HCT116 (cell line): Measurements from ENCODE around the gene GOLT1A. TPM values are rescaled to one million over a fixed set of nuclear protein-coding genes. Genes with fewer than 3 reads are reported as not detected.

Source experiments
- ATAC-seq: fragments of 200-7000 bp; cut with Tn5 transposase; 2 replicates; pipeline ENCODE4 v1.9.1; 2020; ENCODE audit warnings: mild to moderate bottlenecking, moderate library complexity
- BruUV-seq: library from RNA; stranded (reverse); fragments of 400-500 nt; replicated peaks from 2 replicates; lab custom pipeline; 2021; lab: Mats Ljungman, UMichigan
- CTCF ChIA-PET: fragments of 300-600 bp; sonication (Branson Sonifier 250); formaldehyde crosslinking; loops from one replicate; lab custom pipeline; 2021; ENCODE audit warnings: antibody characterized with exemption; lab: Charles Lee
- POLR2A ChIA-PET: fragments of 300-600, 350-600 bp; sonication (Branson Sonifier 250); formaldehyde crosslinking; loops from one replicate; lab custom pipeline; 2021; ENCODE audit warnings: antibody characterized with exemption; lab: Charles Lee
- RAD21 ChIA-PET, 2 experiments: fragments of 300-600 bp; sonication (Branson Sonifier 250); formaldehyde crosslinking; loops; one replicate each; lab custom pipeline; 2023; ENCODE audit warnings: low total read pairs in 2 of 2; ENCODE audit not compliant: uncharacterized antibody in 2 of 2, unreplicated experiment in 2 of 2, low non-redundant PET in 1 of 2; lab: Charles Lee
- DNase-seq: peaks from one replicate; pipeline ENCODE4 v3.0.0-alpha.2; 2010; ENCODE audit warnings: low read depth, low spot score
- H2AFZ ChIP-seq: fragments of 200-600 bp; shearing (Covaris generic), sonication (generic); 2 replicates; pipeline ENCODE4 v1.6.1; 2017; ENCODE audit warnings: low read depth, mixed run types, mixed read lengths, antibody characterized with exemption, low read length; ENCODE audit not compliant: poor library complexity, severe bottlenecking
- H3K27ac ChIP-seq: 2 replicates; pipeline ENCODE4 v1.5.1; 2012; ENCODE audit warnings: low read depth, low read length
- H3K27me3 ChIP-seq: fragments of 200-600 bp; sonication (generic); 2 replicates; pipeline ENCODE4 v1.6.1; 2016; ENCODE audit warnings: mixed run types, low read length, mixed read lengths; ENCODE audit not compliant: insufficient read depth
- H3K36me3 ChIP-seq, 2 experiments: fragments of 200-500 bp in 1 of 2; fragments of 200-600 bp in 1 of 2; sonication (Bioruptor generic) in 1 of 2; sonication (generic) in 1 of 2; 2 replicates each; pipeline versions ENCODE4 v1.5.1 to v1.6.1; 2014 to 2016; ENCODE audit warnings: low read length in 2 of 2, inconsistent platforms in 1 of 2, mixed read lengths in 1 of 2, mixed run types in 1 of 2; ENCODE audit not compliant: insufficient read depth in 2 of 2, control insufficient read depth in 1 of 2
- H3K4me1 ChIP-seq, 2 experiments: fragments of 200-600 bp in 1 of 2; sonication (generic) in 1 of 2; 2 replicates each; pipeline versions ENCODE4 v1.5.1 to v1.6.1; 2012 to 2017; ENCODE audit warnings: low read length in 2 of 2, inconsistent platforms in 1 of 2, mild to moderate bottlenecking in 1 of 2, mixed read lengths in 1 of 2, mixed run types in 1 of 2, moderate library complexity in 1 of 2; ENCODE audit not compliant: insufficient read depth in 2 of 2, control insufficient read depth in 1 of 2
- H3K4me2 ChIP-seq: fragments of 200-600 bp; sonication (generic); 2 replicates; pipeline ENCODE4 v1.6.1; 2017; ENCODE audit warnings: mixed run types, low read length, mixed read lengths
- H3K4me3 ChIP-seq, 2 experiments: fragments of 200-600 bp in 1 of 2; sonication (generic) in 1 of 2; replicated peaks in 1 of 2; 2 replicates each; pipeline ENCODE4 v1.5.1; 2011 to 2016; ENCODE audit warnings: low read length in 2 of 2, control low read depth in 1 of 2, low read depth in 1 of 2, mild to moderate bottlenecking in 1 of 2, mixed read lengths in 1 of 2, mixed run types in 1 of 2
- H3K79me2 ChIP-seq: fragments of 200-600 bp; sonication (generic); 2 replicates; pipeline ENCODE4 v1.6.1; 2017; ENCODE audit warnings: mild to moderate bottlenecking, mixed run types, low read length, moderate library complexity, mixed read lengths; ENCODE audit not compliant: insufficient read depth
- H3K9ac ChIP-seq: fragments of 200-600 bp; sonication (generic); 2 replicates; pipeline ENCODE4 v1.6.1; 2016; ENCODE audit warnings: low read length, mixed read lengths
- H3K9me2 ChIP-seq: fragments of 200-600 bp; sonication (generic), shearing (Covaris generic); 2 replicates; pipeline ENCODE4 v1.6.1; 2017; ENCODE audit warnings: mixed run types, mild to moderate bottlenecking, moderate library complexity; ENCODE audit not compliant: insufficient read depth
- H3K9me3 ChIP-seq, 2 experiments: fragments of 200-500 bp in 1 of 2; fragments of 200-600 bp in 1 of 2; sonication (Bioruptor generic) in 1 of 2; sonication (generic) in 1 of 2; 2 replicates each; pipeline ENCODE4 v1.6.1; 2014 to 2017; ENCODE audit warnings: low read length in 2 of 2, mixed read lengths in 2 of 2, inconsistent platforms in 1 of 2, low read depth in 1 of 2, mild to moderate bottlenecking in 1 of 2, mixed run types in 1 of 2, moderate library complexity in 1 of 2; ENCODE audit not compliant: control insufficient read depth in 1 of 2, insufficient read depth in 1 of 2
- H4K20me1 ChIP-seq: fragments of 200-600 bp; sonication (generic), shearing (Covaris generic); 2 replicates; pipeline ENCODE4 v1.6.1; 2017; ENCODE audit warnings: mixed run types, mild to moderate bottlenecking, moderate library complexity; ENCODE audit not compliant: insufficient read depth
- CEBPB ChIP-seq: IDR thresholded peaks from 2 replicates; pipeline ENCODE4 v1.6.1; 2012; ENCODE audit warnings: low read depth
- EGR1 ChIP-seq: IDR thresholded peaks from 2 replicates; pipeline ENCODE4 v1.6.1; 2012; ENCODE audit warnings: low read depth
- ELF1 ChIP-seq: IDR thresholded peaks from 2 replicates; pipeline ENCODE4 v1.6.1; 2012; ENCODE audit warnings: low read depth, borderline replicate concordance
- EZH2 ChIP-seq: fragments of 200-600 bp; sonication (generic); IDR thresholded peaks from 2 replicates; pipeline ENCODE4 v1.6.1; 2017; ENCODE audit warnings: antibody characterized with exemption, mixed run types
- EZH2phosphoT487 ChIP-seq: fragments of 200-600 bp; IDR thresholded peaks from 2 replicates; pipeline ENCODE4 v1.6.1; 2018; ENCODE audit warnings: antibody characterized with exemption, borderline replicate concordance
- FOSL1 ChIP-seq: IDR thresholded peaks from 2 replicates; pipeline ENCODE4 v1.6.1; 2012; ENCODE audit warnings: low read depth
- JUND ChIP-seq: IDR thresholded peaks from 2 replicates; pipeline ENCODE4 v1.6.1; 2012
- POLR2AphosphoS5 ChIP-seq: IDR thresholded peaks from 2 replicates; pipeline ENCODE4 v1.6.1; 2011; ENCODE audit warnings: mild to moderate bottlenecking, low read depth, low read length, moderate library complexity
- SIN3A ChIP-seq: IDR thresholded peaks from 2 replicates; pipeline ENCODE4 v1.6.1; 2012; ENCODE audit warnings: low read depth
- SP1 ChIP-seq: IDR thresholded peaks from 2 replicates; pipeline ENCODE4 v1.6.1; 2012; ENCODE audit warnings: low read depth
- SRF ChIP-seq: IDR thresholded peaks from 2 replicates; pipeline ENCODE4 v1.6.1; 2012; ENCODE audit warnings: low read depth
- YY1 ChIP-seq: IDR thresholded peaks from 2 replicates; pipeline ENCODE4 v1.6.1; 2011; ENCODE audit warnings: low read length, low read depth, moderate library complexity, mild to moderate bottlenecking; ENCODE audit not compliant: insufficient replicate concordance; ENCODE audit errors: extremely low read depth
- intact Hi-C: fragments of 100-400 bp; cut with micrococcal nuclease; formaldehyde crosslinking; loops from 2 replicates; pipeline ENCODE4 v1.10.0; 2022
- total RNA-seq: library from RNA; stranded (reverse); gene quantifications from one replicate; pipeline ENCODE4 v1.2.1, GENCODE V29; 2021; ENCODE audit not compliant: unreplicated experiment
- TF ChIP-seq, protein P1 (sequence below): IDR thresholded peaks from 2 replicates; pipeline ENCODE4 v1.6.1; 2012
- TF ChIP-seq, protein P2 (sequence below): IDR thresholded peaks from 2 replicates; pipeline ENCODE4 v1.6.1; 2011; ENCODE audit warnings: mild to moderate bottlenecking, low read length, moderate library complexity; ENCODE audit not compliant: insufficient replicate concordance; ENCODE audit errors: extremely low read depth
- TF ChIP-seq, protein P3 (sequence below): IDR thresholded peaks from 2 replicates; pipeline ENCODE4 v1.6.1; 2012
- TF ChIP-seq, protein P4 (sequence below), 3 experiments: fragments of 200-600 bp in 1 of 3; sonication (generic) in 1 of 3; IDR thresholded peaks in 2 of 3; conservative IDR thresholded peaks in 1 of 3; 2 replicates each; pipeline ENCODE4 v1.5.1; 2012 to 2017; ENCODE audit warnings: low read depth in 2 of 3, low read length in 2 of 3, antibody characterized with exemption in 1 of 3, borderline replicate concordance in 1 of 3, control low read depth in 1 of 3, mild to moderate bottlenecking in 1 of 3, mixed read lengths in 1 of 3, mixed run types in 1 of 3, moderate library complexity in 1 of 3; ENCODE audit not compliant: insufficient read depth in 1 of 3
- TF ChIP-seq, protein P5 (sequence below): IDR thresholded peaks from 2 replicates; pipeline ENCODE4 v1.6.1; 2012; ENCODE audit warnings: low read depth

GOLT1A gene
- total RNA-seq, 1 experiment from 2014 or later: 8.0 TPM

DNA sequence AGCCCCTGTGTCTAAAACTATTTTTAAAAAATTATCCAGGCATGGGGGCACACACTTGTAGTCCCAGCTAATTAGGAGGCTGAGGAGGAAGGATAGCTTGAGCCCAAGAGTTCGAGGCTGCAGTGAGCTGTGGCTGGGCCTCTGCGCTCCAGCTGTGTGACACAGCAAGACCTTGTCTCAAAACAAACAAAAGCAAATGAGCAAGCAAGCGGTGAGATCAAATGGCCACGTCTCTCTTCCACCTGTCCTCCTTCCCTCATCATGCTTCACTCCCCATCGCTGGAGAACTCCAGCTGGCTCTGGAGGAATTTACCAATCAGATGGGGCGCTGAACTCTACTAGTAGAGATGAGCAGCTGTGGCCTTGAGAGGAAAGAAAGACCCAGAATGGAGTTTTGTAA is 33.7 kb downstream of the GOLT1A start (continued):
- TF ChIP-seq, protein P1, sequence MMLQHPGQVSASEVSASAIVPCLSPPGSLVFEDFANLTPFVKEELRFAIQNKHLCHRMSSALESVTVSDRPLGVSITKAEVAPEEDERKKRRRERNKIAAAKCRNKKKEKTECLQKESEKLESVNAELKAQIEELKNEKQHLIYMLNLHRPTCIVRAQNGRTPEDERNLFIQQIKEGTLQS: no peak
- no peak for TF ChIP-seq SRF
- no peak for TF ChIP-seq CEBPB
- no peak for TF ChIP-seq SIN3A
- TF ChIP-seq SP1: no peak
- TF ChIP-seq, protein P2, sequence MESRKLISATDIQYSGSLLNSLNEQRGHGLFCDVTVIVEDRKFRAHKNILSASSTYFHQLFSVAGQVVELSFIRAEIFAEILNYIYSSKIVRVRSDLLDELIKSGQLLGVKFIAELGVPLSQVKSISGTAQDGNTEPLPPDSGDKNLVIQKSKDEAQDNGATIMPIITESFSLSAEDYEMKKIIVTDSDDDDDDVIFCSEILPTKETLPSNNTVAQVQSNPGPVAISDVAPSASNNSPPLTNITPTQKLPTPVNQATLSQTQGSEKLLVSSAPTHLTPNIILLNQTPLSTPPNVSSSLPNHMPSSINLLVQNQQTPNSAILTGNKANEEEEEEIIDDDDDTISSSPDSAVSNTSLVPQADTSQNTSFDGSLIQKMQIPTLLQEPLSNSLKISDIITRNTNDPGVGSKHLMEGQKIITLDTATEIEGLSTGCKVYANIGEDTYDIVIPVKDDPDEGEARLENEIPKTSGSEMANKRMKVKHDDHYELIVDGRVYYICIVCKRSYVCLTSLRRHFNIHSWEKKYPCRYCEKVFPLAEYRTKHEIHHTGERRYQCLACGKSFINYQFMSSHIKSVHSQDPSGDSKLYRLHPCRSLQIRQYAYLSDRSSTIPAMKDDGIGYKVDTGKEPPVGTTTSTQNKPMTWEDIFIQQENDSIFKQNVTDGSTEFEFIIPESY: no peak
- TF ChIP-seq JUND: no peak
- no peak for TF ChIP-seq FOSL1
- TF ChIP-seq EZH2phosphoT487: no peak
- TF ChIP-seq ELF1: no peak

DNA sequence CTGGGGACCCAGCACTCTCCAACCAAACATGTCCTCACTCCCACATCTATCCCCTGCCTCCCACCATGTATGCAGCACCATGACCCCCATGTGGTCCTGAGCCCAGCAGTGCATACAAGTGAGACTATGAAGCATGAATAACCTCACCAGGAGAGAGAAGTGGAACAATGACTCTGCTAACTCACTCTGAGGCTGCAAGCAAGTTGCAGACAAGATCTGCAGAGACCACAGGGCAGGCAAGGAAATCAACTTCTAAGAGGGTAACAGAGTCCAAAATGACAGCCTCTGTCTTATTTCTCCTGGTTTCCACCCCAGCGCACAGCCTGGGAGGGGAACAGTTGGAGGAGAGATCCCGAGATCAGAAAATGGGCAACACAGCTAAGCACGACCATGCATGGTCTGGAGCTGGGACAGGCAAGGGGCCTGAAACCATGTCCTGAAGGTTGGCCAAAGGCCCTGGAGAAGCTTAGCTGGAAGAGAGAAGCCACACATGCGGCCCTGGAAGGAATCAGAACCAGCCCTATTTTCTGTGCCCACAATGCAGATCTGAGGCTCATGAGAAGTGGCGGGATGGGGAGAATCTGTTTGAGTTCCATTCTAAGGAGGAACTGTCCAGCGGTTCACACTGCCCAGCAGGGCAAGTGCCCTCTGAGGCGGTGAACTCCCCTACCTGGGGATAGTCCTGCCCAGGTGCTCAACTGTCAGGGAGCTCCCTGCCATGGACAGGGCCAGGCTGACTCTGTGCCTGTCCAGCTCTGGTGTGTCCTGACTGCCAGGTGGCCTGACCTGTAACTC is 35.1 kb downstream of the GOLT1A start:
- H3K4me1 ChIP-seq: peaks cover 5 to 37% of the 10 kb centered on the region in 2 experiments; a peak in 3 of 4 replicates
- no peak overlapping the region for H3K4me2 ChIP-seq
- ChIA-PET POLR2A (no interaction called here), CTCF (interaction anchor here (1.0 to 2.3 kb wide), 2 partner anchors 16 to 29 kb away, joined by 3 to 8 read pairs; no protein-coding TSS in a partner anchor), RAD21 (no interaction called here)
- intact Hi-C loops: no loop called here
- no peak overlapping the region for H3K4me3 ChIP-seq
- ATAC-seq: no peak
- no peaks in the 10 kb centered on the region for H3K79me2 ChIP-seq
- no peak overlapping the region for H3K9ac ChIP-seq
- no TSS peak for BruUV-seq
- H3K27ac ChIP-seq: no peak overlapping the region
- H3K27me3 ChIP-seq: no peaks in the 10 kb centered on the region
- H3K9me2 ChIP-seq: no peaks in the 10 kb centered on the region
- no peak overlapping the region for H2AFZ ChIP-seq
- H3K36me3 ChIP-seq: no peaks in the 10 kb centered on the region
- H4K20me1 ChIP-seq: no peaks in the 10 kb centered on the region
- DNase-seq: no peak
- no peaks in the 10 kb centered on the region for H3K9me3 ChIP-seq
- TF ChIP-seq SIN3A (no peak), POLR2AphosphoS5 (no peak), EZH2phosphoT487 (no peak), EZH2 (no peak), CEBPB (no peak), SP1 (no peak), YY1 (no peak), EGR1 (no peak)
- TF ChIP-seq, protein P3, sequence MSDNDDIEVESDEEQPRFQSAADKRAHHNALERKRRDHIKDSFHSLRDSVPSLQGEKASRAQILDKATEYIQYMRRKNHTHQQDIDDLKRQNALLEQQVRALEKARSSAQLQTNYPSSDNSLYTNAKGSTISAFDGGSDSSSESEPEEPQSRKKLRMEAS: no peak
- TF ChIP-seq, protein P4, sequence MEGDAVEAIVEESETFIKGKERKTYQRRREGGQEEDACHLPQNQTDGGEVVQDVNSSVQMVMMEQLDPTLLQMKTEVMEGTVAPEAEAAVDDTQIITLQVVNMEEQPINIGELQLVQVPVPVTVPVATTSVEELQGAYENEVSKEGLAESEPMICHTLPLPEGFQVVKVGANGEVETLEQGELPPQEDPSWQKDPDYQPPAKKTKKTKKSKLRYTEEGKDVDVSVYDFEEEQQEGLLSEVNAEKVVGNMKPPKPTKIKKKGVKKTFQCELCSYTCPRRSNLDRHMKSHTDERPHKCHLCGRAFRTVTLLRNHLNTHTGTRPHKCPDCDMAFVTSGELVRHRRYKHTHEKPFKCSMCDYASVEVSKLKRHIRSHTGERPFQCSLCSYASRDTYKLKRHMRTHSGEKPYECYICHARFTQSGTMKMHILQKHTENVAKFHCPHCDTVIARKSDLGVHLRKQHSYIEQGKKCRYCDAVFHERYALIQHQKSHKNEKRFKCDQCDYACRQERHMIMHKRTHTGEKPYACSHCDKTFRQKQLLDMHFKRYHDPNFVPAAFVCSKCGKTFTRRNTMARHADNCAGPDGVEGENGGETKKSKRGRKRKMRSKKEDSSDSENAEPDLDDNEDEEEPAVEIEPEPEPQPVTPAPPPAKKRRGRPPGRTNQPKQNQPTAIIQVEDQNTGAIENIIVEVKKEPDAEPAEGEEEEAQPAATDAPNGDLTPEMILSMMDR (IDR thresholded peaks at IDR 0.05 in 2 of 3, conservative IDR thresholded peaks at IDR 0.05 in 1 of 3; ENCODE audit: borderline replicate concordance in 1 of 3, insufficient read depth in 1 of 3, low read depth in 2 of 3, low read length in 2 of 3): no peak
- TF ChIP-seq, protein P5, sequence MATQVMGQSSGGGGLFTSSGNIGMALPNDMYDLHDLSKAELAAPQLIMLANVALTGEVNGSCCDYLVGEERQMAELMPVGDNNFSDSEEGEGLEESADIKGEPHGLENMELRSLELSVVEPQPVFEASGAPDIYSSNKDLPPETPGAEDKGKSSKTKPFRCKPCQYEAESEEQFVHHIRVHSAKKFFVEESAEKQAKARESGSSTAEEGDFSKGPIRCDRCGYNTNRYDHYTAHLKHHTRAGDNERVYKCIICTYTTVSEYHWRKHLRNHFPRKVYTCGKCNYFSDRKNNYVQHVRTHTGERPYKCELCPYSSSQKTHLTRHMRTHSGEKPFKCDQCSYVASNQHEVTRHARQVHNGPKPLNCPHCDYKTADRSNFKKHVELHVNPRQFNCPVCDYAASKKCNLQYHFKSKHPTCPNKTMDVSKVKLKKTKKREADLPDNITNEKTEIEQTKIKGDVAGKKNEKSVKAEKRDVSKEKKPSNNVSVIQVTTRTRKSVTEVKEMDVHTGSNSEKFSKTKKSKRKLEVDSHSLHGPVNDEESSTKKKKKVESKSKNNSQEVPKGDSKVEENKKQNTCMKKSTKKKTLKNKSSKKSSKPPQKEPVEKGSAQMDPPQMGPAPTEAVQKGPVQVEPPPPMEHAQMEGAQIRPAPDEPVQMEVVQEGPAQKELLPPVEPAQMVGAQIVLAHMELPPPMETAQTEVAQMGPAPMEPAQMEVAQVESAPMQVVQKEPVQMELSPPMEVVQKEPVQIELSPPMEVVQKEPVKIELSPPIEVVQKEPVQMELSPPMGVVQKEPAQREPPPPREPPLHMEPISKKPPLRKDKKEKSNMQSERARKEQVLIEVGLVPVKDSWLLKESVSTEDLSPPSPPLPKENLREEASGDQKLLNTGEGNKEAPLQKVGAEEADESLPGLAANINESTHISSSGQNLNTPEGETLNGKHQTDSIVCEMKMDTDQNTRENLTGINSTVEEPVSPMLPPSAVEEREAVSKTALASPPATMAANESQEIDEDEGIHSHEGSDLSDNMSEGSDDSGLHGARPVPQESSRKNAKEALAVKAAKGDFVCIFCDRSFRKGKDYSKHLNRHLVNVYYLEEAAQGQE: no peak
